GM20431 (cell line): Measurements from ENCODE around the gene SLC28A2.

Source experiments
- in situ Hi-C: fragments of 300-500 bp; cut with MseI, MboI; formaldehyde crosslinking; loops from one replicate; pipeline ENCODE4 v1.15.0; 2020; ENCODE audit warnings: low sequenced_read_pairs; ENCODE audit not compliant: unreplicated experiment

The SLC28A2 gene

DNA sequence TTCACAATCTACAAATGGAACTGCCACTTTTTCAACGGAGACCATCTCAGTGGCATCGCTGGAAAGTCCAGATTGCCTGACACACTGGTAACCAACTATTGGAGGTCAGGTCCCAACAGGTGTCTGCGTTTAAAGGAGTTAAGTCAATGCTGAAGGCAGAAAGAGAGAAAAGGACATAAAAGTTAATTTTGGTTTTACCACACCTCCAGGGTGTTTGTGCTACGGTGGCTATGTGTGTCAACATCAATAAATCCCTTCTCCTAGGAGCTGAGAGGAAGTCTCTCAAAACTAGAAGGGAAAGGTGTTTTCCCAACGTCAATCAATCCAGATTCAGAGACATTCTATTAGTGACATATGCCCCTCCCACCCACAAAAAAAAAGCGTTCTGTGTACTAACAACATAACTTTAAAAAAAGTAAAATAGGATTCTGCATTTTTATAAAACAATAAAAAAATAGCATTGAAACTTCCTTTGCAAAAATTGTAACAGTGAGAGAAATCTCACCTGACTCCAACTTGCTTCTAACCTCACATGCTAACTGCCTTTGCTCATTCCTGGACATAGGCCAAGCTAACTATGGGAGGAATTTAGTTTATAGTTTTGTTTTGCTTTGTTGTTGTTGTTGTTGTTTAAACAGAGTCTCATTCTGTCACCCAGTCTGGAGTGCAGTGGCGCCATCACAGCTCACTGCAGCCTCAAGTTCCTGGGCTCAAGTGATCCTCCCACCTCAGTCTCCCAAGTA, 67.6 kb downstream of the SLC28A2 start:
- in situ Hi-C loops: no loop called here

DNA sequence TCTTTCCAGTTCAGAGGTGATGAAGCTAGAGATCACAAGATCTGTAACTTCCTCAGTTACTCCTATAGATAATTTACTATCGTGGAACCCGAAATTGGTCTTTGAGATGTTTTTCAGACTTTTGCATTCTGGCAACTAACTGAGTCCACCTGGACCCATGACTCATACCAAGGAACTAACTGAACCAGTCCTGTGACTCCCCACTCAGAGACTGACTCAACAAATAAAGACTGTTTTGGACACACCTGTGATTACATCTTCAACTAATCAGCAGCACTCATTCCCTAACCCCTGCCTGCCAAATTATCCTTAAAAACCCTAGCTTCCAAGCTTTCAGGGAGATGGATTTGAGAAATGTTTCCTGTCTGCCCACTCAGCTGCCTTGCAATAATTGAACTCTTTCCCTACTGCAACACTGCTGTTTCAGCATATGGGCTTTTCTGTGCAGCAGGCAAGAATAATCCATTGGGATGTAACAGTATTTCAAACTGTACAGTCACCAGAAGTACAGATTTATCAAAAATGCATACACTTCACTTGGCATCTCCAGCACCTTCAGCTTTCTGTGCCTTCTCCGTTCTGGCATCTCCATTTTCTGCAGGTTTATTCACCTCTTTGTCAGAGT, 68.7 kb downstream of the SLC28A2 start:
- in situ Hi-C loops: no loop called here

DNA sequence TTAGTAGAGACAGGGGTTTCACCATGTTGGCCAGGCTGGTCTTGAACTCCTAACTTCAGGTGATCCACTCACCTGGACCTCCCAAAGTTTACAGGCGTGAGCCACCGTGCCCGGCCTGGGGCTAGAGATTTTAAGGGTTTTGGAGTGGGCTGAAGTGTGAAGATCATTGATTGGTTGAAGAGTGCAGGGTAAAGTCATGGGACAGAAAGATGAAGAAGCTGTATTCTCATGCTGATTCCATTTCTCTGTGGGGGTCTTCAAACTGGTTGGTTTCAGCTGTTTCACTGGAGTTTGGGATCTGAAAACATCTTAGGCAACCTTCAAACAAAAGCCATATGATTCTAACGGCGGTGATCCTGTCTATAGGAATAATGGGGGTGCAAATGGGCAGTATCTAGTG, 74.2 kb downstream of the SLC28A2 start:
- in situ Hi-C loops: no loop called here

DNA sequence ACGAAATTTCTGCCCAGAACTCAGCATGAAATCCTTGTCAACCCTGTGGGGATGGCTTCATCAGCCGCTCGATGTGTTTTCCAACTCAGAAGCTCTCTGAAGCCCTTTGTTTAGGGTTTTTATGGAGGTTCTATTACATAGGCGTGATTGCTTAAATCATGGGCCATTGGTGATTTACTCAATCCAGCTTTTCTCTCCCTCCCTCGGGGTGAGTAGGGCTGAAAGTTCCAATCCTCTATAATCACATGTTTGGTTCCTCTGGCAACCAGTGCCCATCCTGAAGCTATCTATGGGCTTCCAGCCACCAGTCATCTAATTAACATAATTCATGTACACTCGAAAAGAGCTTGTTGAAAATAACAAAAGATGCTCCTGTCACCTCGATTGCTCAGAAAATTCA, 74.7 kb downstream of the SLC28A2 start:
- in situ Hi-C loops: no loop called here
